PC-3 (cell line): Measurements from ENCODE around the gene NLRP9. TPM values are rescaled to one million over a fixed set of nuclear protein-coding genes. Genes with fewer than 3 reads are reported as not detected.

Experiments
- ATAC-seq: fragments of 200-7000 bp; cut with Tn5 transposase; 2 replicates; pipeline ENCODE4 v1.9.1; 2020; ENCODE audit warnings: mild to moderate bottlenecking, moderate library complexity
- BruUV-seq: library from RNA; stranded (reverse); fragments of 400-500 nt; replicated peaks from 2 replicates; lab custom pipeline; 2021; lab: Mats Ljungman, UMichigan
- CTCF ChIA-PET: fragments of 300-600 bp; sonication (Branson Sonifier 250); formaldehyde crosslinking; loops from one replicate; lab custom pipeline; 2022; ENCODE audit warnings: antibody characterized with exemption; lab: Charles Lee
- POLR2A ChIA-PET: fragments of 300-600 bp; sonication (Branson Sonifier 250); formaldehyde crosslinking; loops from one replicate; lab custom pipeline; 2022; ENCODE audit warnings: antibody characterized with exemption; ENCODE audit not compliant: unreplicated experiment; lab: Charles Lee
- DNase-seq: peaks from one replicate; pipeline ENCODE4 v3.0.0-alpha.2; 2015
- H2AFZ ChIP-seq: fragments of 300-600 bp; sonication (generic); 2 replicates; pipeline ENCODE4 v1.6.0; 2016; ENCODE audit warnings: antibody characterized with exemption, low read length
- H3F3A ChIP-seq: fragments of 300-600 bp; sonication (generic); one replicate; pipeline ENCODE4 v1.6.0; 2017; ENCODE audit warnings: antibody characterized with exemption, low read length, control low read depth, mild to moderate bottlenecking; ENCODE audit not compliant: unreplicated experiment
- H3K27ac ChIP-seq: fragments of 300-600 bp; sonication (generic); 2 replicates; pipeline ENCODE4 v1.5.1; 2016; ENCODE audit warnings: mild to moderate bottlenecking, low read length
- H3K27me3 ChIP-seq: fragments of 300-600 bp; sonication (generic); 2 replicates; pipeline ENCODE4 v1.6.1; 2016; ENCODE audit warnings: low read length, mixed read lengths
- H3K36me3 ChIP-seq: fragments of 300-600 bp; sonication (generic); 2 replicates; pipeline ENCODE4 v1.6.1; 2016; ENCODE audit warnings: low read depth, mixed run types, low read length, mixed read lengths
- H3K4me1 ChIP-seq: fragments of 300-600 bp; sonication (generic); 2 replicates; pipeline ENCODE4 v1.5.1; 2016; ENCODE audit warnings: low read length; ENCODE audit not compliant: insufficient read depth
- H3K4me2 ChIP-seq: fragments of 300-600 bp; sonication (generic); 2 replicates; pipeline ENCODE4 v1.6.0; 2016; ENCODE audit warnings: low read length
- H3K4me3 ChIP-seq: fragments of 300-600 bp; sonication (generic); 2 replicates; pipeline ENCODE4 v1.5.1; 2016; ENCODE audit warnings: mild to moderate bottlenecking, low read length, mixed read lengths
- H3K79me2 ChIP-seq: fragments of 300-600 bp; sonication (generic); 2 replicates; pipeline ENCODE4 v1.6.1; 2017; ENCODE audit warnings: low read length, mixed read lengths
- H3K9ac ChIP-seq: fragments of 300-600 bp; sonication (generic); 2 replicates; pipeline ENCODE4 v1.6.0; 2016; ENCODE audit warnings: mild to moderate bottlenecking, low read length
- H3K9me2 ChIP-seq: fragments of 300-600 bp; sonication (generic); replicated peaks from 2 replicates; pipeline ENCODE4 v1.6.1; 2016; ENCODE audit warnings: mixed run types, low read length, mixed read lengths
- H3K9me3 ChIP-seq: fragments of 300-600 bp; sonication (generic); 2 replicates; pipeline ENCODE4 v1.6.1; 2016; ENCODE audit warnings: low read length, mixed read lengths
- H4K20me1 ChIP-seq: fragments of 300-600 bp; sonication (generic); 2 replicates; pipeline ENCODE4 v1.6.1; 2016; ENCODE audit warnings: low read length, mixed read lengths
- EZH2 ChIP-seq: fragments of 300-600 bp; sonication (generic); IDR thresholded peaks from one replicate; pipeline ENCODE4 v1.6.1; 2017; ENCODE audit warnings: antibody characterized with exemption, mild to moderate bottlenecking, low read length; ENCODE audit not compliant: unreplicated experiment
- EZH2phosphoT487 ChIP-seq: fragments of 300-600 bp; sonication (generic); IDR thresholded peaks from 2 replicates; pipeline ENCODE4 v1.6.1; 2018; ENCODE audit warnings: mild to moderate bottlenecking, antibody characterized with exemption, low read length, borderline replicate concordance
- intact Hi-C: fragments of 100-400 bp; cut with micrococcal nuclease; formaldehyde crosslinking; loops from 2 replicates; pipeline ENCODE4 v1.9.0; 2023
- total RNA-seq: library from RNA; depleted of rRNA; stranded (reverse); fragments of >200 nt; gene quantifications from 2 replicates; pipeline ENCODE4 v1.2.3, GENCODE V29; 2014
- TF ChIP-seq, protein P1 (sequence below): fragments of 300-600 bp; sonication (generic); conservative IDR thresholded peaks from 2 replicates; pipeline ENCODE4 v1.5.1; 2017; ENCODE audit warnings: antibody characterized with exemption, low read depth, mild to moderate bottlenecking, low read length

NLRP9 gene
- total RNA-seq, 1 experiment from 2014 or later: not detected

DNA sequence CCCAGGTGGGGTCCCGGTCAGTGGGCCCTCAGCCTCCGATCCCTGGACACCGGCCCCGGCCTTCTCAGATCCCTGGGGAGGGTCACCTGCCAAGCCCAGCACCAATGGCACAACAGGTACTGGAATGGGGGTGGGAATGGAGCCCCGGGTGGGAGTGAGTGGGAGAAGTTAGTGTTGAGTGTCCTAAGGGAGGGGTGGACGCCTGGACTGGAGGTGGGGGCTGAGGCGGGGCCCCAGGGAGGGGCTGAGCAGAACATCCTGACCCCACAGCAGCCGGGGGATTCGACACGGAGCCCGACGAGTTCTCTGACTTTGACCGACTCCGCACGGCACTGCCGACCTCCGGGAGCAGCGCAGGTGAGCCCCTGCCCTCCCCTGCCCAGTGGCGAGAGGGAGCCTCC is 45.5 kb downstream of the NLRP9 start:
- POLR2A ChIA-PET: no interaction called here
- no TSS peak for BruUV-seq

DNA sequence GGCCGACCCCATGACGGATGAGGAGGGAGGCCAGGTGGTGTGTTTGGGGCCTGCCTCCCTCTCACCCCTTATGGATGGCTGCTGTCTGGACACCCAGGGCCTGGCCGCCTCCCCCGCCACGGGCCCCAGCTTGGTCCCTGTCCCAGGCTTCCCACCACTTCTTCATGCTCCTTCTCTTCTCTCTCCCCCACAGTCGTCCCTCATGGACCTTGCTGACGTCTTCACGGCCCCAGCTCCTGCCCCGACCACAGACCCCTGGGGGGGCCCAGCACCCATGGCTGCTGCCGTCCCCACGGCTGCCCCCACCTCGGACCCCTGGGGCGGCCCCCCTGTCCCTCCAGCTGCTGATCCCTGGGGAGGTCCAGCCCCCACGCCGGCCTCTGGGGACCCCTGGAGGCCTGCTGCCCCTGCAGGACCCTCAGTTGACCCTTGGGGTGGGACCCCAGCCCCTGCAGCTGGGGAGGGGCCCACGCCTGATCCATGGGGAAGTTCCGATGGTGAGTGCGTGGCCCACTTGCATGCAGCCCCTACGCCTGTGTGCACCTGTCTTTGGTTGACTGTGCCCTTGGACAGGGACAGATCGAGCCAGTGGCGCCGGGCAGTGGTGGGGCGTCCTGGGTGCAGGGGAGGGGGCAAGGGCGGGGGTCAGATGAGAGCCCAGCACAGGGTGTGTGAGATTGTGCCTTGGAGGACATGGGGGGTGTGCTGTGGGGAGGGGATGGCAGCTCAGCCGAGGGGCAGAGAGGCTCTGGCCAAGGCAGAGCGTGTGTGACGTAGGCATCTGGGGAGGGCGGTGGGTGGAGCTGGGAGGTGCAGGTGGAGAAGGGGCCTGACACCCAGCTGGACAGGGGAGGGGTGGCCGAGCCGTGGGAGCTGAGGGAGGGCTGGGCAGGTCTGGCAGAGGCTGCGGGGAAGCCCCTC is 46.4 kb downstream of the NLRP9 start:
- BruUV-seq: no TSS peak
- POLR2A ChIA-PET: no interaction called here

More for the DNA sequence above, 45.5 kb downstream of the NLRP9 start:
- no peaks in the 10 kb centered on the region for H3K79me2 ChIP-seq
- H3F3A ChIP-seq: no peaks in the 10 kb centered on the region
- H3K4me2 ChIP-seq: no peak overlapping the region
- H3K9me2 ChIP-seq: no peaks in the 10 kb centered on the region
- no peaks in the 10 kb centered on the region for H3K27me3 ChIP-seq
- no peak overlapping the region for H3K9ac ChIP-seq
- peaks cover under 1% of the 10 kb centered on the region; the same call in 1 of the 2 replicates for H4K20me1 ChIP-seq
- no peak overlapping the region for H3K27ac ChIP-seq
- intact Hi-C loops: no loop called here
- no peaks in the 10 kb centered on the region for H3K4me1 ChIP-seq
- TF ChIP-seq EZH2: no peak
- TF ChIP-seq, protein P1, sequence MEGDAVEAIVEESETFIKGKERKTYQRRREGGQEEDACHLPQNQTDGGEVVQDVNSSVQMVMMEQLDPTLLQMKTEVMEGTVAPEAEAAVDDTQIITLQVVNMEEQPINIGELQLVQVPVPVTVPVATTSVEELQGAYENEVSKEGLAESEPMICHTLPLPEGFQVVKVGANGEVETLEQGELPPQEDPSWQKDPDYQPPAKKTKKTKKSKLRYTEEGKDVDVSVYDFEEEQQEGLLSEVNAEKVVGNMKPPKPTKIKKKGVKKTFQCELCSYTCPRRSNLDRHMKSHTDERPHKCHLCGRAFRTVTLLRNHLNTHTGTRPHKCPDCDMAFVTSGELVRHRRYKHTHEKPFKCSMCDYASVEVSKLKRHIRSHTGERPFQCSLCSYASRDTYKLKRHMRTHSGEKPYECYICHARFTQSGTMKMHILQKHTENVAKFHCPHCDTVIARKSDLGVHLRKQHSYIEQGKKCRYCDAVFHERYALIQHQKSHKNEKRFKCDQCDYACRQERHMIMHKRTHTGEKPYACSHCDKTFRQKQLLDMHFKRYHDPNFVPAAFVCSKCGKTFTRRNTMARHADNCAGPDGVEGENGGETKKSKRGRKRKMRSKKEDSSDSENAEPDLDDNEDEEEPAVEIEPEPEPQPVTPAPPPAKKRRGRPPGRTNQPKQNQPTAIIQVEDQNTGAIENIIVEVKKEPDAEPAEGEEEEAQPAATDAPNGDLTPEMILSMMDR: no peak
- TF ChIP-seq EZH2phosphoT487: no peak
- ATAC-seq (no peak), DNase-seq (no peak)
- H3K36me3 ChIP-seq: peaks cover 38% of the 10 kb centered on the region
- H3K4me3 ChIP-seq: no peak overlapping the region
- CTCF ChIA-PET: no interaction called here
- no peaks in the 10 kb centered on the region for H3K9me3 ChIP-seq
- H2AFZ ChIP-seq: no peak overlapping the region

More for the DNA sequence above, 46.4 kb downstream of the NLRP9 start:
- Histone ChIP-seq H3K79me2 (peaks cover 6% of the 10 kb centered on the region; the same call in 1 of the 2 replicates), H3K27ac (no peak overlapping the region), H3K36me3 (peaks cover 43% of the 10 kb centered on the region), H3K4me3 (no peak overlapping the region), H3K9me3 (no peaks in the 10 kb centered on the region), H3K9me2 (no peaks in the 10 kb centered on the region), H3K4me2 (no peak overlapping the region), H3K27me3 (no peaks in the 10 kb centered on the region), H3K9ac (no peak overlapping the region), H4K20me1 (peaks cover 9% of the 10 kb centered on the region; the same call in 1 of the 2 replicates), H3F3A (no peaks in the 10 kb centered on the region), H3K4me1 (no peaks in the 10 kb centered on the region), H2AFZ (no peak overlapping the region)
- TF ChIP-seq EZH2 (no peak), EZH2phosphoT487 (no peak)
- TF ChIP-seq, protein P1: no peak
- intact Hi-C loops: no loop called here
- CTCF ChIA-PET: no interaction called here
- no peak for DNase-seq
- no peak for ATAC-seq
